ENCODE measurements around the gene TMIGD3. TPM values are rescaled to one million over a fixed set of nuclear protein-coding genes. Genes with fewer than 3 reads are reported as not detected.
A peak's percentile ranks its signal among the peaks of the same experiment; 100 is the strongest.

Gene TMIGD3
- total RNA-seq, 2 experiments from 2014 or later = not detected

DNA sequence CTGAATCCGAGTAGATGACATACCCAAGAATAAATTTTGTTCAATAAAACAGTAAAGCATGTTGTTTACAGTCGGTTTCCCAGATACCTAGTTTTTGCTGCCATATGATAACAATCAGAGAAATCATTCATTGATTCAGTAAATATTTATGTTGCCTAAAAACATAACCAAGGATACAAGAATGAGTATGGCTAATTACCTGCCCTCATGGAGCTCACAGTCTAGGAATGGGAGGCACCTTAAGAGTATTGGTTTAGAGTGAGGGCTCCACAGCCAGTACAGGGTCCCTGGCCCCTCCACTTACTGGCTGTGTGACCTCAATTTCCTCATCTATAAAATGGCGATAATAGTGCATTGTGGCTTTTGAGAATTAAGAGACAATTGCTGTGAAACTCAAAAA, 53.2 kb downstream of the TMIGD3 start:
- Histone ChIP-seq H3K4me1 (ENCODE audit: insufficient read depth, low read length) (peaks cover 52% of the 10 kb centered on the region), H3K36me3 (ENCODE audit: insufficient read depth, low read length) (peaks cover 56% of the 10 kb centered on the region), H3K4me3 (ENCODE audit: low read length) (peak overlapping the region; percentile 75), H3K27ac (ENCODE audit: low read depth in 1 of 2, low read length in 2 of 2) (peak overlapping the region; percentile 75 to 93), H3K27me3 (ENCODE audit: control insufficient read depth in 1 of 2, insufficient read depth in 2 of 2, low read length in 2 of 2) (no peaks in the 10 kb centered on the region), H3K9me3 (ENCODE audit: control insufficient read depth in 1 of 2, insufficient read depth in 1 of 2, low read length in 2 of 2) (no peaks in the 10 kb centered on the region)
- Mint-ChIP-seq H3K27me3 (no peaks in the 10 kb centered on the region), H3K9me3 (no peaks in the 10 kb centered on the region), H3K4me3 (peak overlapping the region; percentile 97), H3K4me1 (ENCODE audit: low read depth) (peaks cover 92% of the 10 kb centered on the region), H3K36me3 (ENCODE audit: low read depth) (peaks cover 91% of the 10 kb centered on the region), H3K27ac (peak overlapping the region; percentile 97)
- CTCF ChIA-PET = interaction anchor here (1.6 kb wide), 1 partner anchor 26 kb away, joined by 5 read pairs; no protein-coding TSS in a partner anchor
- ATAC-seq (ENCODE audit: poor library complexity) = no peak
- TF ChIP-seq, protein P1, sequence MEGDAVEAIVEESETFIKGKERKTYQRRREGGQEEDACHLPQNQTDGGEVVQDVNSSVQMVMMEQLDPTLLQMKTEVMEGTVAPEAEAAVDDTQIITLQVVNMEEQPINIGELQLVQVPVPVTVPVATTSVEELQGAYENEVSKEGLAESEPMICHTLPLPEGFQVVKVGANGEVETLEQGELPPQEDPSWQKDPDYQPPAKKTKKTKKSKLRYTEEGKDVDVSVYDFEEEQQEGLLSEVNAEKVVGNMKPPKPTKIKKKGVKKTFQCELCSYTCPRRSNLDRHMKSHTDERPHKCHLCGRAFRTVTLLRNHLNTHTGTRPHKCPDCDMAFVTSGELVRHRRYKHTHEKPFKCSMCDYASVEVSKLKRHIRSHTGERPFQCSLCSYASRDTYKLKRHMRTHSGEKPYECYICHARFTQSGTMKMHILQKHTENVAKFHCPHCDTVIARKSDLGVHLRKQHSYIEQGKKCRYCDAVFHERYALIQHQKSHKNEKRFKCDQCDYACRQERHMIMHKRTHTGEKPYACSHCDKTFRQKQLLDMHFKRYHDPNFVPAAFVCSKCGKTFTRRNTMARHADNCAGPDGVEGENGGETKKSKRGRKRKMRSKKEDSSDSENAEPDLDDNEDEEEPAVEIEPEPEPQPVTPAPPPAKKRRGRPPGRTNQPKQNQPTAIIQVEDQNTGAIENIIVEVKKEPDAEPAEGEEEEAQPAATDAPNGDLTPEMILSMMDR (IDR thresholded peaks at IDR 0.05) = no peak
- no peak for DNase-seq
- intact Hi-C loops (cut with DNase I, micrococcal nuclease) = loop anchor here in 1 of 2 experiments (2.0 kb wide), 1 partner anchor 19 kb away; no protein-coding TSS in a partner anchor
- POLR2A ChIA-PET = interaction anchor here (0.5 to 1.5 kb wide), 4 partner anchors 16 to 299 kb away, joined by 3 to 4 read pairs (median 4); no protein-coding TSS in a partner anchor

DNA sequence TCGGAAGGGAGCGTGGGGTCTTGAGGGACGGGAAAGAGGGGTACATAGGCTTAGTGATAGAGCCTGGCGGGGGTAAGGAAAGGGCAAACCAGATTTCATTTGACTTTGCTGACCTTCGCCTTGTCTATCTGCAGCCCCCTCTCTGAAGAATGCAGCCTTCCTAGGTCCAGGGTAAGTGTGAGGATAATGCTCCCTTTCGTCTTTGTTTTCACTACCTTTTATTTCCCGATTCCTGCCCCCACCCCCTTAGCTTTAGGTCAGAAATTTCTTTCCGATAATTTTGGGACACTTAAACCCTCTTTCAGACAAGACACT, 53.8 kb downstream of the TMIGD3 start:
- DNase-seq (no peak), ATAC-seq (ENCODE audit: poor library complexity) (no peak)
- peak overlapping the region; percentile 97 for H3K27ac Mint-ChIP-seq
- Histone ChIP-seq H3K4me1 (ENCODE audit: insufficient read depth, low read length) (peaks cover 49% of the 10 kb centered on the region), H3K27me3 (ENCODE audit: control insufficient read depth in 1 of 2, insufficient read depth in 2 of 2, low read length in 2 of 2) (no peaks in the 10 kb centered on the region), H3K4me3 (ENCODE audit: low read length) (peak overlapping the region; percentile 75), H3K27ac (ENCODE audit: low read depth in 1 of 2, low read length in 2 of 2) (peak overlapping the region; percentile 75 to 93), H3K36me3 (ENCODE audit: insufficient read depth, low read length) (peaks cover 56% of the 10 kb centered on the region), H3K9me3 (ENCODE audit: control insufficient read depth in 1 of 2, insufficient read depth in 1 of 2, low read length in 2 of 2) (no peaks in the 10 kb centered on the region)
- peak overlapping the region; percentile 97 for H3K4me3 Mint-ChIP-seq
- H3K27me3 Mint-ChIP-seq = no peaks in the 10 kb centered on the region
- peaks cover 91% of the 10 kb centered on the region for H3K36me3 Mint-ChIP-seq (ENCODE audit: low read depth)
- TF ChIP-seq, protein P1 (IDR thresholded peaks at IDR 0.05) = no peak
- ChIA-PET CTCF (interaction anchor here (1.3 to 1.6 kb wide), 2 partner anchors 27 to 227 kb away, joined by 4 to 5 read pairs; no protein-coding TSS in a partner anchor), POLR2A (interaction anchor here (1.4 kb wide), 1 partner anchor 20 kb away, joined by 4 read pairs; no protein-coding TSS in a partner anchor)
- peaks cover 92% of the 10 kb centered on the region for H3K4me1 Mint-ChIP-seq (ENCODE audit: low read depth)
- intact Hi-C loops (cut with DNase I, micrococcal nuclease) = loop anchor here (2.0 to 10.0 kb wide), 10 partner anchors 19 to 1415 kb away; partner anchors contain the start of genes DDX20 (in 2 of the 2), CEPT1 (in 1 of the 2), DRAM2 (in 1 of the 2) and STRIP1 (in 1 of the 2)
- no peaks in the 10 kb centered on the region for H3K9me3 Mint-ChIP-seq

DNA sequence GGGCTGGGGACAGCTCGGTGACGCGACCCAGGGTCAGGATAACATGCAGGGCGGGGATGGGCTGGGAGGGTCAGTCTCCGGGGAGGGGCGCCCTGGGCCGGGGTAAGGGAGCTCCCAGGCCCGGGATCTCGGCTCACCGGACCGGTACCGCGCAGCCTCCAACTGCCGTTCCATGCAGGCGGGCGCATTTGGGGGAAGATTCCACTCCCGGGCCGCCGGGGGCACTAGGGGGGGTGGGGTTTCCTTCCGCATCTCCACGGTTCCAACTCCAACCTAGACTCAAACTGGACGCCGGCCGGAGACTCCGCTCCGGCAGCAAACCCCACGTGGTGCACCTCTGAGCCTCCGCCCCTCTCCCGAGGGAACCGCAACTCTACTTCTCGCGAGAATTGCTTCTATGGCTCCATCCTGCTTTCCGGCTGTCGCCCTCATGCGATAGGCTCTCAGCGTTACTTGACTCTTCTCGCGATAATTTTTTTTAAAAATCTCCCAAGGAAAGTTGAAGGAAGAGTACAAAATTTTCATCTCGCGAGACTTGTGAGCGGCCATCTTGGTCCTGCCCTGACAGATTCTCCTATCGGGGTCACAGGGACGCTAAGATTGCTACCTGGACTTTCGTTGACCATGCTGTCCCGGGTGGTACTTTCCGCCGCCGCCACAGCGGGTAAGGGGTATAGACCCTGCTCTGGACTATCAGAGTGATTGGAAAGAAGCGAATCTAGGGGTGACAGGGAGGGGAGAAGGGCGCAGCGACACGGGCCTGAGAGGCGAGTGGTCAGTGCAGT, 54.3 kb downstream of the TMIGD3 start, which contains the start of the genes ATP5PB and WDR77:
Gene ATP5PB (plus strand): TSS at position 547 of the 785 bp plus-strand sequence. CDS start 78 bp downstream, at position 625.
Gene WDR77 (minus strand): TSS at position 339 of the 785 bp plus-strand sequence. CDS start 87 bp downstream, at position 252.
- Mint-ChIP-seq H3K27ac (peak within 1 kb of the TSS; percentile 97), H3K4me3 (peak within 1 kb of the TSS; percentile 97), H3K4me1 (ENCODE audit: low read depth) (peaks cover 92% of the 10 kb centered on the region), H3K9me3 (no peaks in the 10 kb centered on the region), H3K36me3 (ENCODE audit: low read depth) (peaks cover 91% of the 10 kb centered on the region), H3K27me3 (no peaks in the 10 kb centered on the region)
- DNase-seq = peak; percentile 73 to 99 (median 84)
- Histone ChIP-seq H3K27ac (ENCODE audit: low read depth in 1 of 2, low read length in 2 of 2) (peak within 1 kb of the TSS; percentile 75 to 93), H3K9me3 (ENCODE audit: control insufficient read depth in 1 of 2, insufficient read depth in 1 of 2, low read length in 2 of 2) (no peaks in the 10 kb centered on the region), H3K36me3 (ENCODE audit: insufficient read depth, low read length) (peaks cover 55% of the 10 kb centered on the region), H3K4me3 (ENCODE audit: low read length) (peak within 1 kb of the TSS; percentile 75), H3K4me1 (ENCODE audit: insufficient read depth, low read length) (peaks cover 44% of the 10 kb centered on the region), H3K27me3 (ENCODE audit: control insufficient read depth in 1 of 2, insufficient read depth in 2 of 2, low read length in 2 of 2) (no peaks in the 10 kb centered on the region)
- TF ChIP-seq, protein P1 (IDR thresholded peaks at IDR 0.05) = no peak
- ChIA-PET POLR2A (interaction anchor here (0.5 to 2.5 kb wide), 13 partner anchors 9 to 1414 kb away, joined by 3 to 28 read pairs (median 5); partner anchors contain the start of genes C1orf162, DDX20, LRIF1 and STRIP1), CTCF (interaction anchor here (1.1 to 1.3 kb wide), 2 partner anchors 59 to 226 kb away, joined by 4 read pairs; no protein-coding TSS in a partner anchor)
- intact Hi-C loops (cut with DNase I, micrococcal nuclease) = loop anchor here (2.0 to 10.0 kb wide), 9 partner anchors 22 to 1414 kb away; partner anchors contain the start of genes DDX20 (in 2 of the 2), CEPT1 (in 1 of the 2), DRAM2 (in 1 of the 2) and STRIP1 (in 1 of the 2)
- ATAC-seq (ENCODE audit: poor library complexity) = peak; percentile 95

Data from CD4-positive, alpha-beta T cell (primary cell).